Measurements from ENCODE around the gene LEAP2.
A peak's percentile ranks its signal among the peaks of the same experiment; 100 is the strongest.

- peak; percentile 36; the same call in 1 of the 2 replicates for TF ChIP-seq CTCF (conservative IDR thresholded peaks at IDR 0.05)
- TF ChIP-seq EZH2 (IDR thresholded peaks at IDR 0.05; ENCODE audit: low read depth), result no peak
These were observed 7.0 kb upstream of the LEAP2 start, which contains the start of the genes GDF9 and UQCRQ for GRCh38 chr5:132866342-132867045.
